EH (cell line): ENCODE measurements around the gene REST.
"Not testable (repeated sequence)": the region's sequence is repeated elsewhere in the genome, so short reads cannot be mapped to it uniquely, and the experiment has no call there.

ENCODE experiments used
- DNase-seq: peaks from one replicate; pipeline ENCODE4 v3.0.0-alpha.2; 2015; ENCODE audit warnings: low read depth

Gene REST, protein sequence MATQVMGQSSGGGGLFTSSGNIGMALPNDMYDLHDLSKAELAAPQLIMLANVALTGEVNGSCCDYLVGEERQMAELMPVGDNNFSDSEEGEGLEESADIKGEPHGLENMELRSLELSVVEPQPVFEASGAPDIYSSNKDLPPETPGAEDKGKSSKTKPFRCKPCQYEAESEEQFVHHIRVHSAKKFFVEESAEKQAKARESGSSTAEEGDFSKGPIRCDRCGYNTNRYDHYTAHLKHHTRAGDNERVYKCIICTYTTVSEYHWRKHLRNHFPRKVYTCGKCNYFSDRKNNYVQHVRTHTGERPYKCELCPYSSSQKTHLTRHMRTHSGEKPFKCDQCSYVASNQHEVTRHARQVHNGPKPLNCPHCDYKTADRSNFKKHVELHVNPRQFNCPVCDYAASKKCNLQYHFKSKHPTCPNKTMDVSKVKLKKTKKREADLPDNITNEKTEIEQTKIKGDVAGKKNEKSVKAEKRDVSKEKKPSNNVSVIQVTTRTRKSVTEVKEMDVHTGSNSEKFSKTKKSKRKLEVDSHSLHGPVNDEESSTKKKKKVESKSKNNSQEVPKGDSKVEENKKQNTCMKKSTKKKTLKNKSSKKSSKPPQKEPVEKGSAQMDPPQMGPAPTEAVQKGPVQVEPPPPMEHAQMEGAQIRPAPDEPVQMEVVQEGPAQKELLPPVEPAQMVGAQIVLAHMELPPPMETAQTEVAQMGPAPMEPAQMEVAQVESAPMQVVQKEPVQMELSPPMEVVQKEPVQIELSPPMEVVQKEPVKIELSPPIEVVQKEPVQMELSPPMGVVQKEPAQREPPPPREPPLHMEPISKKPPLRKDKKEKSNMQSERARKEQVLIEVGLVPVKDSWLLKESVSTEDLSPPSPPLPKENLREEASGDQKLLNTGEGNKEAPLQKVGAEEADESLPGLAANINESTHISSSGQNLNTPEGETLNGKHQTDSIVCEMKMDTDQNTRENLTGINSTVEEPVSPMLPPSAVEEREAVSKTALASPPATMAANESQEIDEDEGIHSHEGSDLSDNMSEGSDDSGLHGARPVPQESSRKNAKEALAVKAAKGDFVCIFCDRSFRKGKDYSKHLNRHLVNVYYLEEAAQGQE

DNA sequence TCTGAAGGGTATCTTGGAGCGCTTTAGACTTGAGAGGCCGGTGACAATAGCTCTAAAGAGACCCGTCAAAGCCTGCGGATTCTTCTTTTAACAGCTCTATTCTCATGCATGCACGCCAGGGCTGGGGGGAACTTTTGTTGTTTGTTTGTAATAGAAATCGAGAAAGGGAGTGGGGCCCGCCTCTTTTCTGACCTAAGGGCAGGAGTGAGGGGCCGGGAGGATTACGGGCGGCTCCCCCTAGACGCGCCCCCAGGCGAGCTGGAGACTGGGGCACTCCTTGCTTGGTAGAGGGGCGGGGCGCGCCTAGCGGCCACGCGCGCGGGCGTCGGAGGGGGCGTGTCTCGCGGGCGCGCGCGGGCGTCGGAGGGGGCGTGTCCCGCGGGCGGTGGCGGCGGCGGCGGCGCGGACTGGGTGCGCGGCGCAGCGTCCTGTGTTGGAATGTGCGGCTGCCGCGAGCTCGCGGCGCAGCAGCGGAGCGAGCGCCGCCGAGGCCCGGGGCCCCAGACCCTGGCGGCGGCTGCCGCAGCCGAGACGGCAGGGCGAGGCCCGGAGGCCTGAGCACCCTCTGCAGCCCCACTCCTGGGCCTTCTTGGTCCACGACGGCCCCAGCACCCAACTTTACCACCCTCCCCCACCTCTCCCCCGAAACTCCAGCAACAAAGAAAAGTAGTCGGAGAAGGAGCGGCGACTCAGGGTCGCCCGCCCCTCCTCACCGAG, at the start of gene REST:
REST (plus strand) TSS at position 412 of the 717 bp plus-strand sequence. CDS start 2,739 bp downstream, outside the sequence.
- DNase-seq = peak; percentile 71

DNA sequence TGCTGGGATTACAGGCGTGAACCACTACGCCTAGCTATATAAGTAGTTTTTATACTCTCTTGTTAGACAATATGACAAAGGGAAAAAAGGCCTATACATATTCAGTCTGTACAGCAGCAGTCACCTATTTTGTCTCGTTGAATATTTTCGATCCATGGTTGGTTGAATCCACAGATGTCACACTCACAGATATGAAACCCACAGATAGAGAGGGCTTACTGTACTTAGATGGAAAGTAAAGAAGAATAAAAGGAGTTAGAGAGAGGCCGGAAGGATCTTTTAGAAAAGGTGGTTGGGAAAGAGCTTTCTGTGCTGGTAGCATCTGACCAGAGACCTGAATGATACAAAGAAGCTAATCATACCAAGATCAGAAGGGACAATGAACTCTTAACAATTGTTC, 47.9 kb upstream of the REST start:
- no peak for DNase-seq

DNA sequence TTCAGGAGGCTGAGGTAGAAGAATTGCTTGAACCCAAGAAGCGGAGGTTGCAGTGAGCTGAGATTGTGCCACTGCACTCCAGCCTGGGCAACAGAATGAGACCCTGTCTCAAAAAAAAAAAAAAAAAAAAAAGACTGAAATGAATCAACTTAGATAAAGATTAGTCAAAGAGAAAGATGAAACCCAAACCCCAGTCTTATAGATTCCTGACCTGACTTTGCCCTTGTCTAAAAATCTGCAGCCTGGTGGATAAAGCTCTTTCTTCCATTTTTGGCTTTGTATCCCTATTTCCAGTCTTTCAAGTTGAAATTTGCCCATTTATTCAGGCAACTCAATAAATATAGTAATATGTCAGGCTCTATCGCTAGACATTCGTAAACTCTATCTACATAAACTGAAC, 46.9 kb upstream of the REST start:
- DNase-seq = no peak

DNA sequence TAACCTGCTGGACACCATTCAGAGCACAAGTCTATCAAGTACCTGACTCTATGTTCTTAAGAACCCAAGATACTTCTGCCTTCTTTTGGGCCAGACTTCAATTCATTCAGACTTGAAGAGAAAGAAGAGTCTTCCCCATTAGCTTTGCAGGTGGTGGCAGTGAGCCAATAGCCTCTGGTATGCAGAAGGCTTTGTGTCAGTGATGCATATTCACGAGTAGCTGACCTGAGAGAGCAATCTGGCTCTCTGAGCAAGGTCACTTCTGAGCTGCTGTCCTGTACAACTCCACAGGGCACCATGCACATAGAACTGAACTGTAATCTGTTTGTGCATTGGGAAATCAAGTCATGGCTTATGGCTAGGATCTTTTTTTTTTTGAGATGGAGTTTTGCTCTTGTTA, 46.3 kb upstream of the REST start:
- peak; percentile 12 for DNase-seq

DNA sequence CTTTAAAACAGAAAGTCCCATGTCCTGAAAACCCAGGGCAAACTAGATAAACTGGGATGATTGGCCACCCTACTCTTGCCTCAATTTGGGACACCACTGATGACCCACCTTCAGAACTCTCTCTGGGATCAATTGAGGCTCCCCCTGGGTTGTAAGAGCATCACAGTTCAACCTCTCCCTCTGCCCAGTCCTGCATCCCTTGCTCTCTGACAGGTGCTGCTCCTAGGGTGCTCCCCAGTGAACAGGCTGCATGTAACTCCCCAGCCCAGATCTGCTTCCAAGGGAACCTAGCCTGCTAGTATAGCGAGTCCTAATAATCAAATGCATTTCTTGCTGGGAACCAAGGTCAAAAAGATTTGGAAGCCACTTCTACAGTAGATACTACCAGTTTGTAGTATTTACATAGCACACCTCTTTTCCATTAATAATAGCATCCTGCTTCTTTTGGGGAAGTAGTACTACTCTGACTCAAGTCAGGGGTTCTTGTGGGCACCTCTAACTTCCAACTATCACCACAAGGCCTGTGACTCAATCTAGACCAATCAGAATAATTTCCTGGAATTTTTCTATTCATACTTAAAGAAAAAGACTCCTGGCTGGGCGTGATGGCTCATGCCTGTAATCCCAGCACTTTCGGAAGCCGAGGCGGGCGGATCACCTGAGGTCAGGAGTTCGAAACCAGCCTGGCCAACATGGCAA, 44.1 kb upstream of the REST start:
- DNase-seq = no peak

DNA sequence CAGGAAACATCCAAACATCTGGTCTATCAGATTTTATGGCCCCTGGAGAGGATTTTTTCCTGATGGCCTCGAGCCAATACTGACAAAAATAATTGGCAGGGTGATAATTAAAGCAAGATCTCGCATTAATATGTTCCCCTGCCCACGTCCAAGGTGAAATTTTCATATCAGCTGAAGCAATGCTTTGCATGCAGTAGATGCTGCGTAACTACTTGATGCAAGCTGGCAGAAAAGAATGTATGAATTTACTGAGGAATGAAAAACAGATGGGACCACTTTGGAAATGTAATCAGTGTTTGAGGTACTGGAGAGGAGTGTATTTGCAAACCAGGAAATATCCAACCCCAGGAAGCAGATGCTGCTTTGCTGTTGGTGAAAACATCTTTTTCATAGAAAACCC, 36.8 kb upstream of the REST start:
- peak; percentile 51 for DNase-seq

DNA sequence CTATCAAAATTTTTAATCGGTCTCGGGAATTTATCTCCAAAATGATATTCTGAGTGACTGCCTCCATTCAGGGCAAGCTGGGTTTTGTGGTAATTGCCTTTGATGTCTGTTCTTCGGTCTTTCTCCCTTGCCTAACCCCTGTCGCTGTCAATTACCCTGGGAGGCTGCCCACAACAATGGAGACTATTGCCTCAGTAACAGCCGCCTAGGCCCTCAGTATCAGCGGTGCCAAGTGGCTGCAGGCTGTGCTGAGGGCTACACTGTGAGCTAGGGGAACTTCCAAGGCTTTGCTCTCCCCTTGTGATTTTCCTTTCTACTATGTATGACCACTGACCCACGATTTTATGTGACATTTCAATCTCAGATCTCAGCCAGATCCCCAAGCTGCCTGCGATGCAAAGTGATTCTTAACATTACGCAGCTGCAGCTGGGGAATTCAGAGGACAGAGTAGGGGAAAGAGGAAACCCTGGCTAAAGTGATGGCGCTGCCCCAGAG, 36.3 kb upstream of the REST start:
- peak; percentile 7 for DNase-seq

DNA sequence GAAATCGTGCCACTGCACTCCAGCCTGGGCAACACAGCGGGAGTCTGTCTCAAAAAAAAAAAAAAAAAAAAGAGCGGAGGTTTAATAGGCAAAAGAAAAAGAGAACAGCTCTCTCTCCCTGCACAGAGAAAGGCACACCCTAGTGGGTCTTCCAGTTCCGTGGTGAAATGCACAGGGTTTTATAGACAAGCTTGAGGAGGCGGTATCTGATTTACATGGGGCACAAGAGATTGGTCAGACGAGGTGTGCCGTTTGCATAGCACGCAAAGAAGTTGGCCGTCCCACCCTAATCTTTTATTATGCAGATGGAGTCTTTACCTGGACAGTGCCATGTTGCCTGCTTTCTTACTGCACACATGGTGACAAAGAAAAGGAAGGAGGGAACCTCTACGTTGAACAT, 33.5 kb upstream of the REST start:
- no peak for DNase-seq

DNA sequence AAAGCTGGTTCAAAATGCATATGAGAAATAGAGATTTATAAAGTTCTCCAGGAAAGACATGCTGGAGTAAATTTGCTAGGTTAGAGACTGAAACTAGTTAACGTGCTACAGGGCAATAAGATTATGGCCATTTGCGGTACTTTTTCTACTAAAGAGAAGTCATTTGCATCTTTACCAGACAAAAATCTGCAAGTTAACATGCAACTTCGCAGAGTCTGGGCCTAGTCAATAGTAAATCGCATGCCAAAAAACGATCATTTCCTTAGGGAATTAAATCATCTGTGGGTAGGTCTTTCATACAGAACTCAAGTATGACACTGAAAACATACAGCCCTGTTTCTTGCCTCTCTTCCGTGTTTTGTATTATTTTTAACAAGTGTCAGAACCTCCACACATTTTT, 32.8 kb upstream of the REST start:
- no peak for DNase-seq

DNA sequence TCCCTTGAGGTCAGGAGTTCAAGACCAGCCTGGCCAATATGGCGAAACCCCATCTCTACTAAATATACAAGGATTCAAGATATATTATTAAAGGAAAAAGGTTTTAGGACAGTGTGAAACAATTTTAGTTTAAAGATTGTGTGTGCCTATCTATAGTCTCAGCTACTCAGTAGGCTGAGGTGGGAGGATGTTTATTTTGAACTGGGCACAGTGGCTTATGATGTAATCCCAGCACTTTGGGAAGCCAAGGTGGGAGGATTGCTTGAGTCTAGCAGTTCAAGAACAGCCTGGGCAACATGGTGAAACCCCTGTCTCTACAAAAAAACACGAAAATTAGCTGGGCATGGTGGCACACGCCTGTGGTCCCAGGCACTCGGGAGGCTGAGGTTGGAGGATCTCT, 31.4 kb upstream of the REST start:
- DNase-seq = no peak

DNA sequence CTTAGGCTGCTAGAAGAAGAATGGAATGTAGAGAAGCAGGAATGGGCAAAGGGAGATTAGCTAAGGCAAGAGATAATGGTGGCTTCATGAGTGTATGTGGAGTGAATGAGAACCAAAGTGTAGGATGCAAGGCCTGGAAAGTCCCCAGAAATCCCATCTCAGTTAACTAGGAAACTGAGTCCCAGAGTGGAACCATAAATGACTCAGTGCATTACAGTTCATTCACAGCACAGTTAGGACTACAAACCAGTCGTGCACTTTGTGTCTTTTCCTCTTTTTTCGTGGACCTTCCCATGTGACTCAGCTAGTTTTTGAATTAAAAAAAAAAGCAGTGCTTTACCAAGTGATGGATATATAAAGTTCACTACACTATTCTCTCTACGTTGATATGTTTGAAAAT, 27.7 kb upstream of the REST start:
- no peak for DNase-seq

DNA sequence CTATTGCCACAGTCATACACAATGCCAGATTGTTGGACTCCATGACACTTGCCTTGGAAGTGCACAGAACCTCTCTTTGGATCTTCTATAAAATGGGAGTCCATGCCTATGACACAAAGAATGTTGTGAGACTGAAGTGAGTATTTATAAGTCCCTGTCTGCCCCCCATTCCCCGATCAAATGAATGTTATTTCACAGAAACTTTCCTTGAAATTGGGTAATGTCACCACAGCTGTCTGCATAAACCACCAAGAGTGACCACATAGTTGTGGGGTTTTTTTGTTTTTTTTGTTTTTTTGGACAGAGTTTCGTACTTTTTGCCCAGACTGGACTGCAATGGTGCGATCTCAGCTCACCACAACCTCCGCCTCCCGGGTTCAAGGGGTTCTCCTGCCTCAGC, 27.1 kb upstream of the REST start:
- DNase-seq = no peak

DNA sequence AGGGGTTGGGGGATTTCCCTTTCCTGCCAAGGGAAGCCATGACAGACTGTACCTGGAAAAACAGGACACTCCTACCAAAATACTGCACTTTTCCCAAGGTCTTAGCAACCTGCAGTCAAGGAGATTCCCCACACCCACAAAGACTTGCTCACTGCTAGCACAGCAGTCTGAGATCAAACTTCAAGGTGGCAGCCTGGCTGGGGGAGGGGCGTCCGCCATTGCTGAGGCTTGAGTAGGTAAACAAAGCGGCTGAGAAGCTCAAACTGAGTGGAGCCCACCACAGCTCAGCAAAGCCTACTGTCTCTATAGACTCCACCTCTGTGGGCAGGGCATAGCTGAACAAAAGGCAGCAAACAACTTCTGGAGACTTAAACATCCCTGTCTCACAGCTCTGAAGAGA, 23.2 kb upstream of the REST start:
- DNase-seq = not testable (repeated sequence)

DNA sequence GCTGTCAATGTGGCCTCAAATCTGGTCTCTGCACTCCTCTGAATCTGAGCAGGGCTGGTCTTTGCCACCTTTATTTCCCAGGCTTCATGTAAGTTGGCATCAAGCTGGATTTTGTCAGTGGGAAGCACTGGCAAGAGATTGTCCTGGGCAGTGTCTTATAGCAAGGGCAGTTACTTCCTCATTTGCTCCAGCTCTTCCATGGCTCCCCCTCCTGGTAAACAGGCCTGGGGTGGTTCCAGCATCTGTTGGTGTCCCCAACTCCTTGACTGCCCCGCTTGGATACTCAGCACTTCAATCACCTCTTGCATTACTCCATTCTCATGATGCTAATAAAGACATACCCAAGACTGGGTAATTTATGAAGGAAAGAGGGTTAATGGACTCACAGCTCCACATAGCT, 15.0 kb upstream of the REST start:
- DNase-seq = no peak

DNA sequence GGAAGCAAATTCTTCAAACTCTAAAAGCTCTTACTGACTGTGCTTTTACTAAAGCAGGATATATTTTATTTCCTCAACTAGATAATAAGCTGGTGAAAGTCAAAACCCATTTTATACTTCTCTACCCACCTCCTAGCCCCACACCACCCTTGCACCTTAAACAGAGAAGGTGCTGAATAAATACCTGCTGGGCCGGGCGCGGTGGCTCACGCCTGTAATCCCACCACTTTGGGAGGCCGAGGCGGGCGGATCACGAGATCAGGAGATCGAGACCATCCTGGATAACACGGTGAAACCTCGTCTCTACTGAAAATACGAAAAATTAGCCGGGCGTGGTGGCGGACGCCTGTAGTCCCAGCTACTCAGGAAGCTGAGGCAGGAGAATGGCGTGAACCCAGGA, 9.9 kb upstream of the REST start:
- DNase-seq = not testable (repeated sequence)

DNA sequence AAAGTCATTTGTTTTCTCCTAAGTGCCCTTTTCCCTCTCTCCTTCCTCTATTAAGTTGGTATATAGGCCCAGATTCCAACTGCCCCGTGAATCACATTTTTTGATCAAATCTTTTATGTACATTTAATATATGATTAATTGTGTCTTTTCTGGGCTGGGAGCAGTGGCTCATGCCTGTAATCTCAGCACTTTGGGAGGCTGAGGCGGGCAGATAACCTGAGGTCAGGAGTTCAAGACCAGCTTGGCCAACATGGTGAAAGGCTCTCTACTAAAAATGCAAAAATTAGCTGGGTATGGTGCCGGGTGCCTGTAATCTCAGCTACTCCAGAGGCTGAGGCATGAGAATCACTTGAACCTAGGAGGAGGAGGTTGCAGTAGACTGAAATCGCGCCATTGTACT, 7.5 kb upstream of the REST start:
- not testable (repeated sequence) for DNase-seq

DNA sequence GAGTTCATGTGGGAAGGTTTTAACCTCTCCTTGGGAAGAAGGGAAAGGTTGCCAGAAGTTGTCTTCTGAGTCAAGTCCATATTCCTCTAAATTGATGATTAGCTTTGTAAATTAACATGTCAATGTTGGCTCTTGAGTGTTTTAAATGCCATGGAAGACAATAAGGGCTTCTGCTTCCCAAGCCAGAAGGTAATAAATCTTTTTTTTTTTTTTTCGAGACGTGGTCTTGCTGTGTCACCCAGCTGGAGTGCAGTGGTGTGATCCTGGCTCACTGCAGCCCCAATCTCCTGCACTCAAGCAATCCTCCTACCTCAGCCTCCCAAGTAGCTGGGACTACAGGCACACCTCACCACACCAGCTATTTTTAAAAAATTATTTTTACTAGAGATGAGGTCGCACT, 5.0 kb upstream of the REST start:
- no peak for DNase-seq

DNA sequence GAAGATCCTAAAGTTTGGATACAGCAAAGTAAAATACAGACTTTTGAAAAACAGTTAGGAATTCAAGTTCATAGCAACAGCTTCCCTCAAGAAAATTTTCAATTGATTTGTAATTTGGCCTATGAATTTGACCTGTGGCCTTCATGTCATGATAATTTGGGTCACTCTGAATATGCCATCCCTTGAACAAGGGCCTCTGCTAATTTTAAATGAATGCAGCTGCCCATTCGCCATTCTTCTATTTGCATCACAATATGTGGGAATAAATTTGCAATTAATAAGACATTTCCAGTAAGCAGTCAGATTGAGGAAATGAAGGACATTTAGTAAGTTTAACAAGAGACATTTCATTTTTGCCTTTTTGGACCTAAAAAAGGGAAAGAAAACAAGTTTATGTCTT, 1.9 kb upstream of the REST start:
- DNase-seq = no peak

DNA sequence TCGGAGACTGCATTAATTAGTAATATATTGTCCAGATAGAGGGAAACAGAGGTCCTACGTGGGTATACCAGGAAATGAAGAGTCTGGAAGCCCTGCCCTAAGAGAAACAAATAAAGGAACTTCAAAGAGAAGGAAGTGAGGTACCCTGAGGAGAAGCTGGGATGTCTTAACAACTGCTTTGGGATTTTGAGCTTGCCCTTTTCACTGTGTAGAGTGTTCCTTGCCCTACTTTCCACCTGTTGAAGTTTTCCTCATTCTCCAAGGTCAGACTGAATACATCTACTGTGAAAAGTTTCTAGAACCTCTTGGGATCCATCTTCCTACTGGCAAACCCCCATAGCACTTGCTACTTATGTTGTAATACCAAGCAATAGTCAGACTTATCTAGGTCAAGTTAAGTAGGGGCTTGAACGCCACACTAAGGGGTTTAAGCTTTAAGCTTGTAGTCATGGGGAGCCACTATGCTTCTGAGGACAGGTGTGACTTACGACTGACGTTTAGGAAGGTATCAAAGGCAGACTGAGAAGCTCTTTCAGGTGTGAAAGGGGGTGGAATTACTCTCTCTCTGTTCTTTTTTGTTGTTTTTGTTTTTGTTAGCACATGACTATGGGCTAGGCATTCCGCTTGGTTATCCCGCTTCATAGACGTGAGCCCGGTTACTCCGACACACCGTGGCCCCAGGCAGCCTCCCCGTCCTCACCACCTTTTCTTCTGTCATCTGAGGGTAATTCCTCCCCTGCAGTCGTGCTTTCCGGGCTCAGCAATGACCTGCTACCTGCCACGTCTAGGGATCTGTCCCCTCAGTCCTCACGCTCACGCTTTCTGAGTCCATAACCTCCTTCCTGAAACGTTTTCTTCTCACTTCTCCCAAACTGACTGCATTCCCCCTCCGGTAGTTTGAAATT, 959 bp upstream of the REST start:
- no peak for DNase-seq
